NCI-H2107 treated with DMSO at 0.1 percent for 48 hours (cell line): Measurements from ENCODE around the gene INTS11.

ENCODE experiments used
- DNase-seq: peaks from one replicate; lab custom pipeline; 2025; ENCODE audit not compliant: unreplicated experiment; lab: John Stamatoyannopoulos, UW

The INTS11 gene

DNA sequence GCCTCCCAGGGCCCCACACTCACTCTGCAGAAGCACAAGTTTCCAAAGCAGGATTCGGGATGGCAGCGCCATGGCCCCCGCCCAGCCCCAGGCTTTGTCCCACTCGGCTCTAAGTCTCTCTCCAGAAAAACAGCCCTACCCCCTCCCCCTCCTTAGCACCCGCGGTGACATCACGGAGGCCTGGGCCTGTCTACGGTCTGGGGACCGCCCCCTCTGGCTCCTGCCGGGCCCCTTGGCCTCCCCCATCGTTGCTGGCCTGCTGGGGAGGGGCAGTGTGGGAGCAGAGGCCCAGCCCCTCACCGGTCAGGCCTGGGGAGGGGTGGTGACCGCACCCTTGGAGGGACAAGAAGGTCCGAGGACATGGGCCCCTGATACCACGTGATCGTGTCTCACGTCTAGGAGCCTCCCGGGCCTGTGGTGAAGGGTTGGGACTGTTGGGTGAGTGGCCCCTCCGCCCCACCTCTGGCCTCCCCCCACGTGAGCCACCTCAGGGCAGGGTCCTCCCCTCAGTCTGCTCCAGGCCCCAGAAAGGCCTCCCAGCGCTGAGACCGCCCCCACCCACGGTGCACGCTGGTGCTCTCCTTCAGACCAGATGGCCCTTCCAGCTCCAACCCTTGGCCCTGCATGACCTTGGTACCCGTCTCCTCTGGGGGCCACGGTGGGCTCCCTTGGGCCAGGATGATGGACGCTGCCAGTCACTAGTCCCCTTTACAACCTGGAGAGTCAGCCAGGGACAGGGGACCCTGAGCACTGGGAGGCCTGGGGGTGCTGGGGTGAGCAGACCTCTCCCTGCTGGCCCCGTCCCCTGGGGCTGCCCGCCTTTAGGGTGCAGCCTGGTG, 34.2 kb upstream of the INTS11 start, which contains the start of gene MXRA8:
Gene MXRA8 (minus strand): TSS at position 123 of the 839 bp plus-strand sequence. CDS start 51 bp downstream, at position 72.
- DNase-seq = no peak

DNA sequence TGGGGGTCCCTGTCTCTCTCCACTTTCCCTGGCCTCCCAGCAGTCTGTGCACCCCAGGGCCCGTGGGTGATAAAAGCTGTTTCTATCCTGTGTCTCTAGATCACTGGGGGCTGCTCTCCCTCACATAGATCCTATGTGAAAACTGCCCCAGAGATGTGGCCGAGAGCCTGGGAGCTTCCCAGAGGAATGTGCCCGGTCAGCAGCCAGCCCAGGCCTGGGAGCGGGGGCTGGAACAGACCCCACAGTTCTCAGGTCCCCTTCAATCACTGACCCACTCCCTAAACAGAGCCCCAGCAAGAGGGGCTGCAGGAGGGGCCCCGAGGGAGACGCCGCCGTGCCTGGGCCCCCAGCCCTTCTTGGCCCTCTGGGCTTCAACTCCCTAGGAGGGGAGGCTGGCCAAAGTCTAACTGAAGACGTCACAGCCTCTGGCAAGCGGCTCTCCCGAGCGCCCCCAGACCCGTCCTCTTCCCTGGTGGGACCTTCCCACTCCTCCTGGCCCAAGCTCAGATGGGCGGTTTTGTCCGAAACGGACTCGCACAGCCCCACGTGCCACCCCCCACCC, 33.5 kb upstream of the INTS11 start:
- DNase-seq = no peak

DNA sequence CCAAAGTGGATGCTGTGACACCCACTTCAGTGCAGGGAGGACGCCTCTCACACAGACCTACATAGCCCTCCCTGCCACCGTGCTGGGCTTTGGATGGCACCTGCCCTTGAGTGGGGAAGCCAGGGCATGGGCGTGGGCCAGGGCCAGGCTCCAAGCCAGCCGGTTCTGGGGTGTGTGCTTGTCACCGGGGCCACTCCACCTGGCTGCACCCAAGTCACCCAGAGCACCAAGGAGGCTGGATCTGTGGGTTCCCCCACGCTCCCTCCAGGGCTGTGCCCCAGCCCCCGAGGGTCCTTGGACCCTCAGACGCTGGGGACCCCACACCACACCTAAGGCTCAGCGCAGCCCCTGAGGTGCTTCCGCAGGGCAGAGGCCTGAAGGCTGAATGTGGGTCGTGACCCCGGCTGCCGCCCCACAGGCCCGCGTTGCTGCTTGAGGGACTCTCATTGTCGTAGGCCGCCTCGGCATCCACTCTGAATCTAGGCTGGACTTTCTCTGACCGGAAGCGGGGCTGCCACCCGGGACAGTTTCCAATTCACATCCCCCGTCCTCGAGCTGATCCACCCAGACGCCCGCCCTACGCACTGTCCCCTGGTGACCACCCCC, 32.4 kb upstream of the INTS11 start:
- no peak for DNase-seq

DNA sequence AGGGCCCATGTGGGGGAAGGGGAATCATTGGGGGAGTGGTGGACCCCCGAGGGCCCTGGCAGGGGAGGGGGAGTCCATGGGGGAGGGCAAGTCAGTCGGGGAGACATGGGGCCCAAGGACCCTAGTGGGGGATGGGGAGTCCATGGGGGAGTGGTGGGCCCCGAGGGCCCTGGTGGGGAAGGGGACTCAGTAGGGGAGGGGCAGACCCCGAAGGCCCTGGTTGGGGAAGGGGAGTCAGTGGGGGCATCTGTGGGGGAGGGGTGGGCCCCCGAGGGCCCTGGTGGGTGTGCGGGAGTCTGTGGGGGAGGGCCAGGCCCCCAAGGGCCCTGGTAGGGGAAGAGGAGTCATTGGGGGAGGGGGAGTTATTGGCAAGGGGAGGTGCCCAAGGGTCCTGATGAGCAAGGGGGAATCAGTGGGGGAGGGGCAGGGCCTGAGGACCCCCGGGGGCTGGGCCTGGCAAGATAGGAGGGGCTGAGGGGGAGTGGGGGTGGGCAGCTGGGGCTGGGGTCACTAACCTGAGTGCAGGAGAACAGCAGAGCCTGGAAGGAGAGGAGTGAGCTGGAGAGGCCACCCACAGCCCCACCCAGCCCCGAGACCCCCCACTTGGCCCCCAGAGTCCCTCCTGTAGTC, 31.8 kb upstream of the INTS11 start:
- DNase-seq = no peak

DNA sequence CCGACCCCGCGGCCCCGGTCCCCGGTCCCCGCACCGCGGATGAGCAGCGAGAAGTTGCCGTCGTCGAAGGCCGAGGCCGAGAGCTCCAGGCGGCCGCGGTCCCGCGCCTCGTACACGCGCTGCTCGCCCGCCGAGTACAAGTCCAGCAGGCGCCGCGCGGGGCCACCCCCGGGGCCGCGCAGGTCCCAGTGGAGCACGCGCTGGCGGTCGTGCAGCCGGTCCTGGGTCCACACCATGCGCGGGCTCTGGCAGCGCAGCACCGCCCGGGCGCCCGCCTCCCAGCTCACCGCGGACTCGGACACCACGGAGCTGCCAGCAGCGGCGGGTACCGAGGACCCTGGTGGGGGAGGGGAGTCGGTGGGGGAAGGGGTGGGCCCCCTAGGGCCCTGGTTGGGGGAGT, 31.0 kb upstream of the INTS11 start:
- DNase-seq = no peak

DNA sequence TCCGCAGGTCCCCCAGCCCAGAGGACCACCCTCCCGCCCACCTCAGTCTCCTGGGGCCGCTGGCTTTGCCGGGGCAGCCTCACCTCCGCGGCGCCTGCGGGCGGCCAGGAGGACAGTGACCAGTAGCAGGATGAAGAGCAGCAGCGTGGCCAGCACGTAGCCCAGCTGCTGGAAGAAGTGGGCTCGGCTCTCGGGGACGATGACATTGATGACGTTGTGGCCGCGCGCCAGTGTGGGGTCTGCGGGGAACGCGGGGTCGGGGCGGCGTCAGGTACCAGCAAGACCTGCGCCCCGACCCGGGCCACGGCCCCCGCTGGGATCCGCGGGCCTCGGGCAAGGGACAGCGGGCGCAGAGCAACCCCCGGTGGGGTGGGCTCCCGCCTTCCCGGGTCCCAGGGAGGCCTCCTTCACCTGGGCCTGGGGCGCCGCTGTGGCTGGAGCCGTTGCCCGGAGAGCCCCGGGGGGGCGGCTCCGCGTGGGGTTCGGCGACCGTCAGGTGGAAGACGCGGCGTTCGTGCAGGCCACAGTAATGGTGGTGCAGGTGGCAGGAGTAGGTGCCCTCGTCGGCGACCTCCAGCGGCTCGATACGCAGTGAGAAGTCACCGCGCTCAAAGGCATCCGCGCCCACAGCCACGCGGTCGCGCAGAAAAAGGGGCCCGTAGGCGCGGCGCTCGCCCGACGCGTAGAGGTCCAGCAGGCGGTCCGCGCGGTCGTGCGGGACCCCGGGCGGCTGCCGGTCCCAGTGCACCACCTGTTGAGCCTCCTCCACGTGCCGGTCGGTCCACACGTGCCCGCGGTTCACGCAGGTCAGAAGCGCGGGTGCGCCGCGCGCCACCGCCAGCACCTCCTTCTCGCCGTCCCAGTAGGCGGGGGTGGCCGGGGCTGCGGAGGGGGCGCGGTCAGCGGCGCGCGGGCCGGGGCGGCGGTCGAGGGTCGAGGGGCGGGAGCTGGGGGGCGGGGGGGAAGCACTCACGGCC, 30.1 kb upstream of the INTS11 start:
- no peak for DNase-seq

DNA sequence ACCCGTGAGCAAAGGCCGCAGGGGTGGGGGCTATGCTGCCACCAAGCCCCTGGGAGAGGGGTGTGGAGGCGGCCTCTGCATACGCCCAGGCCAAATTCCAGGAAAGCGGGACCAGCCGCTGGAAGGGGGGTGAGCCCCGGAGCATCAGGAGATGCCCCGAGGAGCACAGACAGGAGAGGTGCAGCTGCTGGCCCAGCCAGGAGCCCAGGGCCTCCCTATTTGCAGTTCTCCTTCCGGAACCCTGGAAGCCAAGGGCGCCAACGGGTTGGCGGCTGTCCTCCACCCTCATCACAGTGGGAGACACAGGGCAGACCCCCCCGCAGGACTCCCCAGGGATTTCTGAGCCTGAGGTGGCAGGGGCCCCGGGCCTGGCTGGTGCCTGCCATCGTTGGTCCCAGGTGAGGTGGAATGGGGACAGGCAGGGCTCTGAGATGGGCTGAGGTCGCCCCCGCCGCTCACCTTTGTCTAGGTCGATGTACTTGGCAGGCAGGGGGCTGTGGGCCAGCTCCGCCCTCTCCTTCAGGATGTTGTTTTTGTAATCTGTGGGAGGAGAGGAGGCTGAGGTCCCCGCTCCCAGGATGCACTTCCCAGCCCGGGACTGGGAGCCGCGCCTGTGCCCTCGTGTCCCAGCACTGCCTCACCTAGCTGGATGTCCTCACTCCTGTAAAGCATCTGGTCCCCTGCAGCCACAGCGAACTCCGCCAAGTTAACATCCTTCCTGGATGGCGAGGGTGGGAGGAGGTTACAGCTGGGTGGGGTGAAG, 29.1 kb upstream of the INTS11 start:
- DNase-seq = no peak

DNA sequence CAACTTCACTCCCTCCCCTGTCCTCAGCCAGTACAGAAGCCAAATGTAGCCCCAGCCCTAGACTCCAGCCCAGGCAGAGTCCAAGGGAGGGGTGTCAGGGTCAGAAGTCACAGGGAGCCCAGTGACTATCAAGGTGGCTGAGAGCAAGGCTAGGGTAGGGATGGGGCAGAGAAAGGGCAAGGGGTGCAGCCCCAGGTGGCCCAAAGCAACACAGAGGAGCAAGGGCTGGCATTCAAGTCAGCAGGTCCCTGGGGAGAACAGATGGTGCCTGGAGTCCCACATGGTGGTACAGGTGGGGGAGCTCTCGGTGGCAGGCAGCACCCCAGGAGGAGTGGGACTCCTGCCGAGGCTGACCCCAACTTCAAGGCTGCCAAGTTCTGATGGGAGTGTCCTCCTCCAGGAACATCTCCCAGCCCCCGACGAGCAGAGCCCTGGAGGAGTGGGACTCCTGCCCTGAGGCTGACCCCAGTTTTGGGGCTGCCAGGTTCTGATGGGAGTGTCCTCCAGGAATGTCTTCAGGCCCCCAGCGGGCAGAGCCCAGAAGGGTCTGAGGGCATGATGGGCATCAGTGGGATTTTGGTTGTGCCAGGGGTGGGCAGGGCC, 28.4 kb upstream of the INTS11 start:
- peak; percentile 5 for DNase-seq

DNA sequence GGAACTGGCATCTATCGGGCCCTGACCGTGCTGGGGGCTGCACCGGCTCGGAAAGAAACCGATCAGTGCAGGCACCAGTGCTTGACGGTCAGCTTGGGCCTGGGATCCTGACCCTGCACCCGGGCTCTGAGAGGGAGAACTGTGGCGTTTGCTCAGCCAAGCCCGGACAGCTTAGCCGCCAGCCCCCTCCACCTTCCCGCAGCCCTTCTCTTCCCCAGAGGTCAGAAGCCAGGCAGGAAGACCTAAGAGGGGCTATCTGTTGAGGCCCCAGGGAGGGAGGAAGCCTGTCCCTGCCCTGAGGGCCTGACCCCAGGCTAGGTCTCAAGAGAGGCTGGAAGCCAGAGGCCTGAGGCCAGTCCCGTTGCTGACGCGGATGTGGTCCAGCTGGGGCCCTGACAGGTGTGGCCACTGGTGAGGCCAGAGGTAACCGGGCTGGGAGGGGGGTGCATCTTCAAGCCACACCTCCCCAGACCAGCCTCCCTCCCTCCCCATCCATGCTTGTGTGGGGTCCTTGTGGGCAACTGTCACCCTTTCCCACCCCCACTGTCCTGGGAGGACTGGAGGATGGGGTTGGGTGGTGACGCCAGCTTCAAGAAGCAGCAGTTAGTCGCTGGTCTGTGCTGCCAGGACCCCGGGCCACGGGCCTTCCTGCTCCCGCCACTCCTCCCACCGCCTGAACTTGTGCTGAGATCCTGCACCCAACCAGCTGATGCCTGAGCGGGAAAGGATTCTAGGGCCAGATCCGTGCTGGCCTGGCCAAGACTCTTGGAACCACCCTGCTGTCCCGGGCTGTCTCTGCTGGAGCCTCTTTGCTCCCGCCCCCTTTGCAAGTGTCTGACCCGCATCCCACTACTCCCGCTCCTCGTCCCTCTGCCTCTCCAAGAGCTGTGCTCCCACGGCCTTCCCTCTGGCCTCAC, 27.3 kb upstream of the INTS11 start:
- no peak for DNase-seq

DNA sequence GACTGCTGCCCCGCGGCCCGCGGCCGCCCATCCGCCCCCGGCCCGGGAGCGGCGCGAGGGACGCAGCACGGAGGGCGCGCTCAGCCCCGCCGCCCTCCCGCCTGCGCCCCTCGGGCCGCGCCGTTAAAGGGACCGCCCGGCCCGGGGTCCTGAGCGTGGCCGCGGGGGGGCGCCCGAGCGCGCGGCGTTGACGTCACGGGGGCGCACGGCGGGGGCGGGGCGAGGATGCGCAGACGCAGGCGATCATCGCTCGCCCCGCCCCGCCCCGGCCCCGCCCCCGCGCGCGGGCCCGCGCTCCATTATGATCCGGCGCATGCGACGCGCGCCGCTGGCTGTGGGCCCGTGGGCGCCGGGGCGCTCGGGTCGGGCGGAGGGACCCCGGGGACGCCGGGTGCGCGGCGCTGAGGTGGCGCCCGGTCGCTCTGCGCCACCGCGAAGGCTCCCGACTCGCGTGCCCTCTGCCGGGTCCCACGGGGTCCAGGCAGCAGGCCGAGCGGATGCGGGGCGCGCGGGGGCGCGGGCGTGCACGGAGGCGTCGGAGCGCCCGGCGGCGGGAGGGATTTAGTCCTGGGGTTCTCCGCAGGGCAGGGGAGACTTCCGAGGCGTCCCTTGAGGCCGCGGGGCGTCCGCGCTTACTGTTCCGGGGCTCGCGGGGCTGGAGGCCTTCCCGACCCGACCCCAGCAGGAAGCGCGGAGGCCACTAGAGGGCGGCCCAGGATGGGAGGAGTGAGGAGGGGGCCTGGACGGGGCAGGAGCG, 25.0 kb upstream of the INTS11 start, which contains the start of gene DVL1:
Gene DVL1 (minus strand): TSS at position 163 of the 757 bp plus-strand sequence. CDS start 353 bp downstream, outside the sequence.
- DNase-seq = no peak

DNA sequence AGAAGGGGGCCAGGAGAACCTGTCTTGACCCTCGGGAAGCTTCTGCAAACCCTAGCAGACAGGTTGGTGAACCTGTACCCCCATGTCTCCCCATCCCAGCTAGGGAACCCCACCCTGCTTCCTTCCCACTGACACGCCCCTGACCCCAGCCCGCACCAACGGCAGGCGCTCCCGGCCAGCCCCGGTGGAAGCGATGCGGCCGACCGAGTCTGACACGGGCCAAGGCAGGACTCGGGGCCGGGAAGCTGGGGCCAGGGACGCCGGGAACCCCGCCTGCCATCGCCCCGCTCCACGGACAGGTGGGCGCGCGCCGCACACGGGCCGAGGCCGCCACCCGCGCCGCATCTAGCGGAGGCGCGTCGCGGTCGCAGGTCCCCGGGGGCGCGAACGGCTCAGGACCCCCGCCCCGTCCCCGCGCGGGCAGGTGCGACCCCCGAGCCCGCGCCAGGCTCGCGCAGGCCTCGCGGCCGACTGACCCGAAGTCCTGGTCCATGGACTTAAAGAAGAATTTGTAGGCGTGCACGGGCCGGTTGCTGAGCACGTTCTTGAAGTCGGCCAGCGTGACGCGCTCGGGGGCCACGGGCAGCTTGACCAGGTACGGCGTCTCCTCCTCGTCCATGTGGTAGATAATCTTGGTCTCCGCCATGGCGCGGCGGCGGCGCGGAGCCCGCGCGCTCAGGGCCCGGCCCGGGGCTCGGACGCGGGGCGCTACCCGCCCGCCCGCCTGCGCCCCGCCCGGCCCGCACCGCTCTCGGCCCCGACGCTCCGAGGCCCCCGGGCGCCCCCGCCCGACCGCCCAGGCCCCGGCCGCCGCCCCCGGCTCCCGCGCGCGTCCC, 24.2 kb upstream of the INTS11 start:
- DNase-seq = no peak

DNA sequence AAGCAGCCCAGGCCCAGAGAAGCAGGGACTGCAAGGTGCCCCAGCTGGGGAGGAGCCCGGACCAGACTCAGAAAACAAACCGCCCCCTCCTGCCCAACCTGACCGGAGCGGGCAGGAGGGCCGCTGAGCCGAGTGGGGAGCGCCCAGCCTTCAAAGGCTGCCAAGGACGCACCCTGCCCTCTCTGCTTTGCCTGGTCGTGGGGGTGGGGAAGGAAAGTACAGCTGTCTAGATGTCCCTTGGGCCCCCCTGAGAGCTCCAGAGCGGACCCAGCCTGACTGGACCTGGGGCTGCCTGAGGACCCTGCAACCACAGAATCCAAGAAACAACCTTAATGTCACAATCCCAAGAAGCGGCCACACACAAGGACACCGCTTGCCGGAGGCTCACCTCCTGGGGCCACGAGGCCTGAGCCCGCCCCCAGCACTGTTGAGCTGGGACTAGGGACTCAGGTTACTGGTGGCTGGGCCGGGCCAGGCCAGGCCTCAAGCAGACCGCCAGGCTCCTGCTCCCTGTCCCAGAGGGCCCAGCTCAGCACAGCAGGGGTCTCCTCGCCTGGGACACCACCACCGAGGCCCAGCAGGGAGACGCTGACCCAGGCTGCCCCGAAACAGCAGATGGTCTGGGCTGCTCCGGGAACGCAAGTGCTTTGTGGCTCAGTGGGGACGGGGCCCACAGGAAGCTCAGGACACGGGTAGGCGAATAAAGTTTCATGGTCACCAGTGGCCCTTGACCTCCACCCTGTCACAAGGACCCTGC, 23.4 kb upstream of the INTS11 start:
- DNase-seq = no peak

DNA sequence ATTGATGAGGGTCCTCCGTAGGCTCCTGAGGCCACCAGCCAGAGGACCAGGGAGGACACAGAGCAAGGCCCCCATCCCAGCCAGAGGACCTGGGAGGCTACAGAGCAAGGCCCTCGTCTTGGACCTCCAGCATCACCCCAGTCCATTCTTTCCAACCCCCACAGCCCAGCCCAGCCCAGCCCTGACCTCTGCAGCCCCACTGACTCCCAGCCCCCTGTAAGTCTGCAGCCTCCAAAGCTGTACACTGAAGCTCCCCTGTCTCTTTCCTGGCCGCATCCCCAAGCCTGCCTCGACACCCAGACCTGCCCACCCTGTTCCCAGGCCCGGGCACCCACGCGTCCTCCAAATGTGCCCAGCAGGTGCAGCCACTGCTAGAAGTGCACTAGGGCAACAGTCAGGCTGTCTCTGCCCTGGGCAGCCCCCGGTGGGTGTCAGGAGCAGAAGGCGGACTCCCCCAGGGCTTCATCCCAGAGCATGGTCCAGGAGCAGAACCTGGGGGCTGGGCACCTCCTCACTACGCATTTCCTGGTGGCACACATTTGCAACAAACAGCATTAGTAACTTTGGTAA, 22.7 kb upstream of the INTS11 start:
- no peak for DNase-seq

DNA sequence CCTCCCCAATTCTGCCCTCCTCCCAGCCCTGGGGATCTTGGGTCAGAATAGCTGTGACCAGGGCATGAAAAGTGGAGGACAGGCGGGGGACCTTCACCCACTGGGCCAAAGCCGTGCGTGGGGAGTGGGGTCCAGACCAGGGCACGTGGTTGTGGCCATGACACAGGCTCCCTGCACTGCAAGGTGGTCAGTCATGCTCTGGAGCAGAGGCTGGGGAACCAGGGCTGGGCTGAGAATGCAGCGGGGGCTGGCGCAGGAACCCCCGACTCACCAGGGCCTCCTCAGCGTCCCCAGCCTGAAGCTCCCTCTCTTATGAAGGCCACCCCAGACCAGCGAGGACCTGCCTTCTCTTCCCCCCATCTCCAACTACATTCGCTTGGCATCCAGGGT, 22.0 kb upstream of the INTS11 start:
- DNase-seq = no peak

DNA sequence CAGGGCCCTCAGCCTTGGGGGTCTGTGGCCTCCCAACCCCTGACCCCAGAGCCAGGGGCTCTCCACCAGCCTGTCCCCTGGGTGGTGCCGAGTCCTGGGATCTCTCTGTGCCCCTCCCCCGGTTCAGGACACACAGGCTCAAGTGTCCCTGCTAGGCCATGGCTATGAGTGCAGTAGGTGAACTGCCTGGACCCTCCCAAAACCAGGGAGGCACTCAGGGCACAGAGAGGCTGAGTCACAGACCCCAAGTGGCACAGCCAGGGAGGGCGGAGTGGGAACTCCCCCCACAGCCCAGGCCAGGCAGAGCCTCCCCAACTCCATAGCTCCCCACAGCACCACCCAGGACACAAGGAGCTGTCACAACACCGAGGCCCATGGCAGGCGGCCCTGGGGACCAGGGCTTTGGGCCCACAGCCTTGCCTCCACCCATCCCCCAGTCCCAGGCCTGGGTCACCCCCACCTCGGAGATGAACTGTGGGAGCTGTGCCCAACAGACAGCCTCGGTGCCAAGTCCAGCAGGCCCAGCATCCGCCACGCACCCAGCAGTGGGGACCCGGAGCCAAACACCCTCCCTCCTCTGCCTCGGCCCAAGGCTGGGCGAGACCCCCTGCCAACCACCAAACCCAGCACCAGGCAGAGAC, 21.5 kb upstream of the INTS11 start:
- DNase-seq = no peak
